IMR-90 (cell line): ENCODE results near the gene MLH1. TPM values are rescaled to one million over a fixed set of nuclear protein-coding genes. Genes with fewer than 3 reads are reported as not detected.

Experiments
- ATAC-seq: fragments of 200-7000 bp; cut with Tn5 transposase; 2 replicates; pipeline ENCODE4 v1.9.1; 2020; ENCODE audit warnings: low read depth, mild to moderate bottlenecking, moderate library complexity
- BruUV-seq: library from RNA; stranded (reverse); fragments of 400-500 nt; replicated peaks from 2 replicates; lab custom pipeline; 2021; lab: Mats Ljungman, UMichigan
- CTCF ChIA-PET: fragments of 300-600 bp; formaldehyde crosslinking; extraction: SDS; loops from one replicate; lab custom pipeline; 2021; ENCODE audit warnings: antibody characterized with exemption; lab: Yijun Ruan, JAX
- POLR2A ChIA-PET: fragments of 300-600 bp; sonication (Branson Sonifier 250); formaldehyde crosslinking; loops from one replicate; lab custom pipeline; 2022; ENCODE audit warnings: antibody characterized with exemption; ENCODE audit not compliant: unreplicated experiment; lab: Charles Lee
- DNase-seq: peaks from one replicate; pipeline ENCODE4 v3.0.0; 2013
- H2AFZ ChIP-seq: replicated peaks from 2 replicates; pipeline ENCODE3; 2013; ENCODE audit warnings: low read length, mild to moderate bottlenecking; ENCODE audit not compliant: poor library complexity
- H2AK5ac ChIP-seq: 2 replicates; pipeline ENCODE4 v1.6.1; 2013; ENCODE audit warnings: low read depth, low read length, inconsistent platforms
- H2AK9ac ChIP-seq: replicated peaks from 2 replicates; pipeline ENCODE3; 2013; ENCODE audit warnings: mild to moderate bottlenecking, low read depth, low read length, moderate library complexity; ENCODE audit not compliant: poor library complexity
- H2BK120ac ChIP-seq: 2 replicates; pipeline ENCODE4 v1.6.1; 2013; ENCODE audit warnings: low read depth, low read length, inconsistent platforms
- H2BK15ac ChIP-seq: 3 replicates; pipeline ENCODE4 v1.6.1; 2013; ENCODE audit warnings: low read depth, low read length, inconsistent platforms
- H2BK20ac ChIP-seq: 2 replicates; pipeline ENCODE4 v1.6.1; 2013; ENCODE audit warnings: low read depth, mild to moderate bottlenecking, inconsistent platforms, low read length, moderate library complexity
- H2BK5ac ChIP-seq: 2 replicates; pipeline ENCODE4 v1.6.1; 2013; ENCODE audit warnings: mild to moderate bottlenecking, low read depth, low read length, inconsistent platforms; ENCODE audit not compliant: poor library complexity, severe bottlenecking
- H3K14ac ChIP-seq: replicated peaks from 2 replicates; pipeline ENCODE4 v1.6.1; 2013; ENCODE audit warnings: low read depth, low read length, inconsistent platforms
- H3K18ac ChIP-seq: 2 replicates; pipeline ENCODE4 v1.6.1; 2013; ENCODE audit warnings: low read depth, low read length, control low read depth
- H3K23ac ChIP-seq: 2 replicates; pipeline ENCODE4 v1.6.1; 2013; ENCODE audit warnings: low read depth, low read length, inconsistent platforms
- H3K27ac ChIP-seq: 2 replicates; pipeline ENCODE4 v1.5.1; 2013; ENCODE audit warnings: mild to moderate bottlenecking, control low read depth, low read length; ENCODE audit not compliant: insufficient read depth
- H3K27me3 ChIP-seq: 2 replicates; pipeline ENCODE4 v1.6.1; 2013; ENCODE audit warnings: low read length; ENCODE audit not compliant: control insufficient read depth, insufficient read depth
- H3K36me3 ChIP-seq: 2 replicates; pipeline ENCODE4 v1.6.1; 2013; ENCODE audit warnings: low read length, mixed read lengths; ENCODE audit not compliant: control insufficient read depth, insufficient read depth
- H3K4ac ChIP-seq: 2 replicates; pipeline ENCODE4 v1.6.1; 2013; ENCODE audit warnings: low read depth, low read length, inconsistent platforms
- H3K4me1 ChIP-seq: 2 replicates; pipeline ENCODE4 v1.6.1; 2013; ENCODE audit warnings: low read length, mixed read lengths; ENCODE audit not compliant: control insufficient read depth, insufficient read depth
- H3K4me2 ChIP-seq: 2 replicates; pipeline ENCODE4 v1.6.1; 2013; ENCODE audit warnings: low read depth, mild to moderate bottlenecking, control low read depth, low read length, moderate library complexity
- H3K4me3 ChIP-seq: 2 replicates; pipeline ENCODE4 v1.5.1; 2013; ENCODE audit warnings: low read depth, mild to moderate bottlenecking, control low read depth, low read length, moderate library complexity; ENCODE audit not compliant: insufficient read depth
- H3K56ac ChIP-seq: 2 replicates; pipeline ENCODE4 v1.6.1; 2013; ENCODE audit warnings: low read length, inconsistent platforms; ENCODE audit not compliant: insufficient read depth; ENCODE audit errors: extremely low read depth
- H3K79me1 ChIP-seq, 2 experiments: 2 replicates each; pipeline ENCODE4 v1.6.1; 2013; ENCODE audit warnings: low read length in 2 of 2, inconsistent platforms in 1 of 2, low read depth in 1 of 2
- H3K9ac ChIP-seq: 2 replicates; pipeline ENCODE4 v1.6.1; 2013; ENCODE audit warnings: low read depth, low read length, control low read depth
- H3K9me1 ChIP-seq: 2 replicates; pipeline ENCODE4 v1.6.1; 2013; ENCODE audit warnings: low read length, inconsistent platforms; ENCODE audit not compliant: insufficient read depth
- H3K9me3 ChIP-seq: 2 replicates; pipeline ENCODE4 v1.6.1; 2013; ENCODE audit warnings: low read length; ENCODE audit not compliant: control insufficient read depth, insufficient read depth
- H4K20me1 ChIP-seq: 2 replicates; pipeline ENCODE4 v1.6.1; 2013; ENCODE audit warnings: low read length, inconsistent platforms; ENCODE audit not compliant: insufficient read depth
- H4K5ac ChIP-seq: 2 replicates; pipeline ENCODE4 v1.6.1; 2013; ENCODE audit warnings: mild to moderate bottlenecking, low read depth, low read length, control low read depth
- H4K8ac ChIP-seq, 2 experiments: 2 replicates each; pipeline ENCODE4 v1.6.1; 2013; ENCODE audit warnings: low read depth in 2 of 2, low read length in 2 of 2, control low read depth in 1 of 2, inconsistent platforms in 1 of 2
- H4K91ac ChIP-seq: 2 replicates; pipeline ENCODE4 v1.6.1; 2013; ENCODE audit warnings: low read depth, low read length, inconsistent platforms; ENCODE audit not compliant: insufficient read depth
- MAFK ChIP-seq: IDR thresholded peaks from 2 replicates; pipeline ENCODE4 v1.6.1; 2012; ENCODE audit warnings: low read depth, low read length, improper control_type of control experiment
- WGBS, 2 experiments: methylation state at CpG; one replicate each; pipeline versions ENCODE4 v1.1.5 to v1.1.7; 2013; ENCODE audit warnings: missing lambda C conversion rate in 2 of 2; ENCODE audit not compliant: insufficient read length in 1 of 2; ENCODE audit errors: extremely low coverage in 2 of 2; 5-methylcytosine and 5-hydroxymethylcytosine counted together
- dilution Hi-C: fragments of 300-500 bp; cut with HindIII; formaldehyde crosslinking; loops from one replicate; pipeline ENCODE4 v1.14.3; 2018; ENCODE audit warnings: low sequenced_read_pairs; ENCODE audit not compliant: unreplicated experiment
- in situ Hi-C: fragments of 300-500 bp; cut with MboI; formaldehyde crosslinking; loops from 3 replicates; pipeline ENCODE4 v1.14.3; 2019; ENCODE audit warnings: low sequenced_read_pairs, inconsistent platforms, mixed read lengths
- intact Hi-C: fragments of 100-400 bp; cut with micrococcal nuclease; formaldehyde crosslinking; loops from 2 replicates; pipeline ENCODE4 v1.10.0; 2022
- polyA plus RNA-seq, 3 experiments: library from polyadenylated mRNA; depleted of rRNA; stranded (reverse); fragments of >200 nt; gene quantifications; 2 replicates each; pipeline ENCODE4 v1.2.3, GENCODE V29; 2012; ENCODE audit warnings: low replicate concordance in 1 of 3
- total RNA-seq: library from RNA; depleted of rRNA; stranded (reverse); fragments of >200 nt; gene quantifications from 2 replicates; pipeline ENCODE4 v1.2.3, GENCODE V29; 2012
- TF ChIP-seq, protein P1 (sequence below): fragments of 150-350 bp; IDR thresholded peaks from 2 replicates; pipeline ENCODE4 v1.6.1; 2017; ENCODE audit warnings: mild to moderate bottlenecking, antibody characterized with exemption, low read length, low read depth

The MLH1 gene
- total and polyA plus RNA-seq, 2 of the 4 experiments (the other 2 are of a cell fraction) = 30.2 to 54.1 TPM

DNA sequence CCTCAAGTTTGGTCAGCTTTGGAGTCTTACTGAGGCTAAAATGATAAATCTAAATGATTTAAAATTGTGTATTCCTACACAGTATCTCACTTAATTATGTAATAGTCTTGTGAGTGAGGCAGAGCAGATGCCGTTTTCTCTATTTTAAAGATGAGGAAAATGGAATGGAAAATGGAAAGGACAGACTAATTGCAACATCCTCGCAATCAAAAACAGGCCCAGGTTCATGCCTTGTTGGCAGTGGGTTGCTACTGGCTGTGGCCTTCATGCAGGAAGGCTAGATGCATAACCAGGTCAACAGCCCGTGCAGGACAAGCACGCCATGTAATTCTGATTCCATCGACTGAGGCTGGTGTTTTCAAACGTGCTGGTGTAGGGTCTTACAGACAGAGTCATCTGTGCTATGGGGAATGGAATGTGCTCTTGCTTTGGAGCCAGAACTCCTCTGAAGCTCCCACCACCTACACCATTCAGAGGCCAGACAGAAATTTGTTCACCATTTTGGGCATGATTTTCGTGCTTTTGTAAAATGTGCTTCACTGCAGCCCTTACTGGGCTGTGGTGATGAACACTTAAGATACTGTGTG, 37.9 kb downstream of the MLH1 start:
- no peak for ATAC-seq
- peaks cover 9 to 22% of the 10 kb centered on the region in 2 experiments; a peak in 2 of 4 replicates for H3K79me1 ChIP-seq
- no peak overlapping the region for H3K27ac ChIP-seq
- peak; percentile 13 for DNase-seq
- no TSS peak for BruUV-seq
- H4K5ac ChIP-seq = no peak overlapping the region
- no peak overlapping the region for H3K4me3 ChIP-seq
- H2AFZ ChIP-seq = no peak overlapping the region
- H2BK15ac ChIP-seq = no peak overlapping the region
- no peak overlapping the region for H4K91ac ChIP-seq
- H3K4ac ChIP-seq = no peak overlapping the region
- no peak overlapping the region for H3K18ac ChIP-seq
- peaks cover 4% of the 10 kb centered on the region for H3K4me1 ChIP-seq
- H4K8ac ChIP-seq = no peak overlapping the region
- H2AK5ac ChIP-seq = no peak overlapping the region
- H3K9ac ChIP-seq = no peak overlapping the region
- H2BK5ac ChIP-seq = no peak overlapping the region
- peaks cover 3% of the 10 kb centered on the region for H3K9me3 ChIP-seq
- TF ChIP-seq, protein P1, sequence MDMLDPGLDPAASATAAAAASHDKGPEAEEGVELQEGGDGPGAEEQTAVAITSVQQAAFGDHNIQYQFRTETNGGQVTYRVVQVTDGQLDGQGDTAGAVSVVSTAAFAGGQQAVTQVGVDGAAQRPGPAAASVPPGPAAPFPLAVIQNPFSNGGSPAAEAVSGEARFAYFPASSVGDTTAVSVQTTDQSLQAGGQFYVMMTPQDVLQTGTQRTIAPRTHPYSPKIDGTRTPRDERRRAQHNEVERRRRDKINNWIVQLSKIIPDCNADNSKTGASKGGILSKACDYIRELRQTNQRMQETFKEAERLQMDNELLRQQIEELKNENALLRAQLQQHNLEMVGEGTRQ = no peak
- TF ChIP-seq MAFK = no peak
- peaks cover 29% of the 10 kb centered on the region for H3K36me3 ChIP-seq
- H2BK20ac ChIP-seq = no peak overlapping the region
- ChIA-PET CTCF (interaction anchor here (0.6 kb wide), 1 partner anchor 81 kb away, joined by 3 read pairs; no protein-coding TSS in a partner anchor), POLR2A (no interaction called here)
- H3K23ac ChIP-seq = no peak overlapping the region
- H3K27me3 ChIP-seq = no peaks in the 10 kb centered on the region
- H2BK120ac ChIP-seq = no peak overlapping the region
- H3K14ac ChIP-seq = no peak overlapping the region
- H4K20me1 ChIP-seq = no peaks in the 10 kb centered on the region
- H3K56ac ChIP-seq = no peak overlapping the region
- intact Hi-C loops (no loop called here), dilution Hi-C loops (no loop called here), in situ Hi-C loops (no loop called here)
- no peak overlapping the region for H3K4me2 ChIP-seq
- WGBS, 2 experiments = no CpG with 5 or more reads among the region's 7 CpGs
- no peak overlapping the region for H2AK9ac ChIP-seq
- peaks cover 3% of the 10 kb centered on the region; the same call in 1 of the 2 replicates for H3K9me1 ChIP-seq
